A549 (cell line): ENCODE measurements around the gene THADA. TPM values are rescaled to one million over a fixed set of nuclear protein-coding genes. Genes with fewer than 3 reads are reported as not detected.

Experiments
- ATAC-seq, 2 experiments: fragments of 200-7000 bp in 1 of 2; fragments of >200 bp in 1 of 2; cut with Nextera tagmentation in 1 of 2; cut with Tn5 transposase in 1 of 2; 3 replicates each; pipeline versions ENCODE4 v1.8.0 to v1.9.1; 2018 to 2020; ENCODE audit warnings: mild to moderate bottlenecking in 1 of 2, moderate library complexity in 1 of 2
- CTCF ChIA-PET: fragments of 300-600 bp; sonication (Branson Sonifier 250); formaldehyde crosslinking; extraction: SDS; loops from one replicate; lab custom pipeline; 2021; ENCODE audit warnings: antibody characterized with exemption, inconsistent platforms; lab: Yijun Ruan, JAX
- POLR2A ChIA-PET: fragments of 350-600 bp; formaldehyde crosslinking; extraction: SDS; loops from one replicate; lab custom pipeline; 2021; ENCODE audit warnings: antibody characterized with exemption, inconsistent platforms; lab: Yijun Ruan, JAX
- DNase-seq, 2 experiments: peaks; one replicate each; pipeline versions ENCODE4 v3.0.0 to v3.0.0-alpha.2; 2011 to 2016; ENCODE audit warnings: low read depth in 1 of 2, low spot score in 1 of 2
- FAIRE-seq: peaks from 2 replicates; lab custom pipeline; 2011; peaks lifted over from hg19 to GRCh38; lab: Jason Lieb, UNC
- H3K27ac ChIP-seq, 2 experiments: fragments of >200 bp; sonication (Bioruptor Twin); formaldehyde crosslinking; 3 replicates each; pipeline ENCODE4 v1.5.1; 2016 to 2017
- H3K4me1 ChIP-seq: fragments of >200 bp; sonication (Bioruptor Twin); formaldehyde crosslinking; 3 replicates; pipeline ENCODE4 v1.6.1; 2016
- H3K4me2 ChIP-seq: fragments of >200 bp; sonication (Bioruptor Twin); formaldehyde crosslinking; 3 replicates; pipeline ENCODE4 v1.6.1; 2016
- H3K4me3 ChIP-seq: fragments of >200 bp; sonication (Bioruptor Twin); formaldehyde crosslinking; 3 replicates; pipeline ENCODE4 v1.5.1; 2016
- H3K9me3 ChIP-seq: fragments of >200 bp; sonication (Bioruptor Twin); formaldehyde crosslinking; 3 replicates; pipeline ENCODE4 v1.6.1; 2016
- ATOH8 ChIP-seq: fragments of 250-450 bp; sonication (Bioruptor Pico); IDR thresholded peaks from 2 replicates; pipeline ENCODE4 v1.5.0; 2020; ENCODE audit warnings: low read depth, mild to moderate bottlenecking, moderate library complexity
- E2F6 ChIP-seq: IDR thresholded peaks from 2 replicates; pipeline ENCODE4 v1.6.1; 2012; ENCODE audit warnings: low read depth, borderline replicate concordance
- EHF ChIP-seq: fragments of 250-450 bp; sonication (Bioruptor Pico); IDR thresholded peaks from 2 replicates; pipeline ENCODE4 v1.5.0; 2020; ENCODE audit warnings: mild to moderate bottlenecking
- ELK1 ChIP-seq: fragments of 150-350 bp; IDR thresholded peaks from 2 replicates; pipeline ENCODE4 v1.6.1; 2014; ENCODE audit warnings: low read depth, mild to moderate bottlenecking, low read length
- FOSL2 ChIP-seq, 2 experiments: fragments of 450-650 bp in 1 of 2; fragments of >200 bp in 1 of 2; sonication (Bioruptor Twin) in 1 of 2; formaldehyde crosslinking; IDR thresholded peaks; 2 replicates each; pipeline versions ENCODE4 v1.5.0 to v1.6.1; 2016 to 2020; ENCODE audit warnings: mild to moderate bottlenecking in 1 of 2, moderate library complexity in 1 of 2
- FOXS1 ChIP-seq: fragments of 250-450 bp; sonication (Bioruptor Pico); IDR thresholded peaks from 2 replicates; pipeline ENCODE4 v1.5.0; 2020; ENCODE audit warnings: mild to moderate bottlenecking, moderate library complexity
- GATA3 ChIP-seq: IDR thresholded peaks from 2 replicates; pipeline ENCODE4 v1.6.1; 2012; ENCODE audit warnings: borderline replicate concordance
- HDAC2 ChIP-seq: fragments of 200-600 bp; sonication (generic); IDR thresholded peaks from 2 replicates; pipeline ENCODE4 v1.6.1; 2016
- HES2 ChIP-seq: fragments of >200 bp; sonication (Bioruptor Twin); formaldehyde crosslinking; IDR thresholded peaks from 2 replicates; pipeline ENCODE4 v1.6.1; 2016
- HMGXB4 ChIP-seq: fragments of 250-450 bp; sonication (Bioruptor Pico); IDR thresholded peaks from 2 replicates; pipeline ENCODE4 v1.5.0; 2021; ENCODE audit warnings: mild to moderate bottlenecking, moderate library complexity, borderline replicate concordance
- HOXA7 ChIP-seq: fragments of 250-450 bp; sonication (Bioruptor Pico); IDR thresholded peaks from 2 replicates; pipeline ENCODE4 v1.5.0; 2020; ENCODE audit warnings: mild to moderate bottlenecking, moderate library complexity
- HOXB13 ChIP-seq: fragments of 250-450 bp; sonication (Bioruptor Pico); IDR thresholded peaks from 2 replicates; pipeline ENCODE4 v1.5.0; 2020; ENCODE audit warnings: low read depth, mild to moderate bottlenecking, moderate library complexity
- JUN ChIP-seq, 2 experiments: fragments of >200 bp; sonication (Bioruptor Twin); formaldehyde crosslinking; IDR thresholded peaks; 2 replicates in 1 of 2; 3 replicates in 1 of 2; pipeline ENCODE4 v1.6.1; 2016 to 2017
- JUNB ChIP-seq: fragments of >200 bp; sonication (Bioruptor Twin); formaldehyde crosslinking; IDR thresholded peaks from 2 replicates; pipeline ENCODE4 v1.6.1; 2016
- KDM1A ChIP-seq: fragments of 200-600 bp; sonication (generic); IDR thresholded peaks from 2 replicates; pipeline ENCODE4 v1.6.1; 2016; ENCODE audit warnings: low read depth, mild to moderate bottlenecking
- MAFK ChIP-seq: fragments of 450-650 bp; IDR thresholded peaks from 2 replicates; pipeline ENCODE4 v1.6.1; 2014; ENCODE audit not compliant: partially characterized antibody
- MAX ChIP-seq: IDR thresholded peaks from 2 replicates; pipeline ENCODE4 v1.6.1; 2012
- MYC ChIP-seq: IDR thresholded peaks from 2 replicates; pipeline ENCODE4 v1.6.1; 2012; ENCODE audit warnings: mild to moderate bottlenecking, inconsistent platforms, low read length, improper control_type of control experiment, borderline replicate concordance
- POLR2AphosphoS2 ChIP-seq: conservative IDR thresholded peaks from 2 replicates; pipeline ENCODE4 v1.6.1; 2012; ENCODE audit warnings: low read length, improper control_type of control experiment, inconsistent platforms
- RARB ChIP-seq: fragments of 250-450 bp; sonication (Bioruptor Pico); IDR thresholded peaks from 2 replicates; pipeline ENCODE4 v1.8.0; 2021; ENCODE audit warnings: mild to moderate bottlenecking, moderate library complexity
- REST ChIP-seq: fragments of 200-600 bp; sonication (generic); IDR thresholded peaks from 2 replicates; pipeline ENCODE4 v1.6.1; 2016; ENCODE audit warnings: antibody characterized with exemption, mild to moderate bottlenecking, moderate library complexity
- USF2 ChIP-seq: fragments of 450-650 bp; IDR thresholded peaks from 2 replicates; pipeline ENCODE4 v1.6.1; 2014; ENCODE audit warnings: antibody characterized with exemption
- ZC3H11A ChIP-seq: fragments of 450-650 bp; IDR thresholded peaks from 2 replicates; pipeline ENCODE4 v1.6.1; 2014; ENCODE audit warnings: antibody characterized with exemption, mild to moderate bottlenecking
- WGBS: methylation state at CpG from one replicate; pipeline ENCODE4 v1.1.6; 2017; ENCODE audit errors: missing lambda C conversion rate; 5-methylcytosine and 5-hydroxymethylcytosine counted together
- polyA plus RNA-seq, 4 experiments: library from polyadenylated mRNA; depleted of rRNA in 3 of 4; stranded (reverse); fragments of >200 nt; fragmentation: RNase III in 1 of 4; extraction: RNeasy Plus Mini Kit Qiagen cat#74134 plus additional on column Dnase treatment in 1 of 4; gene quantifications; 2 replicates in 3 of 4; 3 replicates in 1 of 4; pipeline ENCODE4 v1.2.3, GENCODE V29; 2011 to 2017

The THADA gene
- polyA plus RNA-seq, 2 of the 4 experiments (the other 2 are of a cell fraction) = 21.8 to 37.9 TPM

- FAIRE-seq = no peak
- TF ChIP-seq MYC (no peak), JUNB (no peak), HOXA7 (no peak), FOSL2 (IDR thresholded peaks at IDR 0.05) (no peak), FOSL2 (CRISPR knock-in tag; IDR thresholded peaks at IDR 0.05) (no peak), HMGXB4 (CRISPR knock-in tag) (no peak), REST (no peak), USF2 (no peak), HES2 (no peak), GATA3 (no peak), ELK1 (no peak), RARB (CRISPR knock-in tag) (no peak), ATOH8 (CRISPR knock-in tag) (no peak), HDAC2 (no peak)
- Histone ChIP-seq H3K27ac (no peak overlapping the region), H3K4me3 (no peak overlapping the region), H3K4me2 (no peak overlapping the region), H3K4me1 (peaks cover 17% of the 10 kb centered on the region), H3K9me3 (no peaks in the 10 kb centered on the region)
- CTCF ChIA-PET = interaction anchor here (0.6 to 2.1 kb wide), 12 partner anchors 10 to 303 kb away, joined by 3 to 10 read pairs (median 3); no protein-coding TSS in a partner anchor
- POLR2A ChIA-PET = interaction anchor here (0.5 kb wide), 1 partner anchor 437 kb away, joined by 3 read pairs; no protein-coding TSS in a partner anchor
- no peak for DNase-seq
- 95% methylated on average over 10 of the region's 10 CpGs for WGBS
- no peak for ATAC-seq
Observed at GRCh38 chr2:43278564-43279220, 317.1 kb downstream of the THADA start.

GRCh38 chr2:43276962-43277391, 318.9 kb downstream of the THADA start:
- no peak for TF ChIP-seq E2F6
- TF ChIP-seq EHF (CRISPR knock-in tag) = no peak
- no peak for TF ChIP-seq POLR2AphosphoS2
- TF ChIP-seq MAFK = no peak
- TF ChIP-seq KDM1A = no peak
- no peak for TF ChIP-seq HOXB13
- no peak for TF ChIP-seq JUN (IDR thresholded peaks at IDR 0.05)
- no peak for TF ChIP-seq ZC3H11A
- no peak for TF ChIP-seq MAX
- TF ChIP-seq FOXS1 = no peak
- TF ChIP-seq MYC = no peak
- DNase-seq (no peak), FAIRE-seq (no peak), ATAC-seq (peak in 1 of 2 experiments; percentile 16; a peak in 3 of 6 replicates)
- Histone ChIP-seq H3K4me2 (peak overlapping the region; percentile 41; the same call in 2 of the 3 replicates), H3K4me3 (no peak overlapping the region), H3K9me3 (no peaks in the 10 kb centered on the region), H3K4me1 (peaks cover 17% of the 10 kb centered on the region), H3K27ac (peak overlapping the region; percentile 39 to 56; a peak in 4 of 6 replicates)
- ChIA-PET POLR2A (no interaction called here), CTCF (interaction anchor here (0.9 to 2.3 kb wide), 7 partner anchors 8 to 447 kb away, joined by 3 to 10 read pairs (median 3); no protein-coding TSS in a partner anchor)
- WGBS = 62% methylated on average over 3 of the region's 3 CpGs
